HepG2 (cell line): ENCODE measurements around the gene FAM83E. TPM values are rescaled to one million over a fixed set of nuclear protein-coding genes. Genes with fewer than 3 reads are reported as not detected.

Experiments used
- CBX2 ChIP-seq, 2 experiments: fragments of 200-600 bp in 1 of 2; sonication (generic); formaldehyde crosslinking in 1 of 2; IDR thresholded peaks; 2 replicates each; pipeline versions ENCODE4 v1.7.0 to v1.8.1; 2018 to 2022; ENCODE audit warnings: low read depth in 2 of 2, low read length in 1 of 2, mild to moderate bottlenecking in 1 of 2, missing genetic modification reagents in 1 of 2
- CENPX ChIP-seq: sonication (generic); formaldehyde crosslinking; IDR thresholded peaks from 2 replicates; pipeline ENCODE4 v1.9.0; 2021; ENCODE audit warnings: mild to moderate bottlenecking, missing genetic modification reagents, moderate library complexity
- E2F1 ChIP-seq: sonication (generic); formaldehyde crosslinking; IDR thresholded peaks from 2 replicates; pipeline ENCODE4 v1.5.0; 2020; ENCODE audit warnings: missing genetic modification reagents
- ELF1 ChIP-seq: sonication (generic); formaldehyde crosslinking; IDR thresholded peaks from 2 replicates; pipeline ENCODE4 v1.4.0; 2020; ENCODE audit warnings: missing genetic modification reagents
- FOXJ3 ChIP-seq: sonication (generic); formaldehyde crosslinking; IDR thresholded peaks from 2 replicates; pipeline ENCODE4 v1.4.0; 2020; ENCODE audit warnings: missing genetic modification reagents, mild to moderate bottlenecking, borderline replicate concordance
- HNRNPUL1 ChIP-seq: fragments of 200-400 bp; formaldehyde crosslinking; IDR thresholded peaks from 2 replicates; pipeline ENCODE4 v1.6.1; 2017; ENCODE audit warnings: low read depth, mild to moderate bottlenecking, low read length, moderate library complexity
- KDM4B ChIP-seq: sonication (generic); formaldehyde crosslinking; IDR thresholded peaks from 2 replicates; pipeline ENCODE4 v1.4.0; 2020; ENCODE audit warnings: missing genetic modification reagents
- KMT2B ChIP-seq: IDR thresholded peaks from 2 replicates; pipeline ENCODE4 v1.6.1; 2016; ENCODE audit warnings: missing genetic modification reagents, missing compliant biosample characterization
- MAFG ChIP-seq: sonication (generic); formaldehyde crosslinking; IDR thresholded peaks from 2 replicates; pipeline ENCODE4 v1.5.1; 2020; ENCODE audit warnings: mild to moderate bottlenecking, missing genetic modification reagents
- NFIC ChIP-seq: IDR thresholded peaks from 2 replicates; pipeline ENCODE4 v1.6.1; 2012; ENCODE audit warnings: mild to moderate bottlenecking, low read length, inconsistent platforms
- PAF1 ChIP-seq: IDR thresholded peaks from 2 replicates; pipeline ENCODE4 v1.6.1; 2016; ENCODE audit warnings: missing genetic modification reagents, missing compliant biosample characterization
- PHF5A ChIP-seq: IDR thresholded peaks from one replicate; pipeline ENCODE4 v1.6.1; 2018; ENCODE audit warnings: low read depth, missing genetic modification reagents; ENCODE audit not compliant: unreplicated experiment
- POLR2A ChIP-seq, 2 experiments: IDR thresholded peaks; 2 replicates each; pipeline ENCODE4 v1.6.1; 2011; ENCODE audit warnings: low read depth in 2 of 2, low read length in 2 of 2, mild to moderate bottlenecking in 1 of 2, moderate library complexity in 1 of 2; ENCODE audit not compliant: insufficient read depth in 1 of 2
- SKIL ChIP-seq: sonication (generic); formaldehyde crosslinking; IDR thresholded peaks from 2 replicates; pipeline ENCODE4 v1.8.0; 2022; ENCODE audit warnings: missing genetic modification reagents, mild to moderate bottlenecking, moderate library complexity, borderline replicate concordance
- SP5 ChIP-seq: IDR thresholded peaks from 2 replicates; pipeline ENCODE4 v1.6.1; 2016; ENCODE audit warnings: low read depth, borderline replicate concordance
- ZBTB46 ChIP-seq: sonication (generic); formaldehyde crosslinking; IDR thresholded peaks from 2 replicates; pipeline ENCODE4 v1.4.0; 2020; ENCODE audit warnings: mild to moderate bottlenecking, missing genetic modification reagents, borderline replicate concordance
- ZNF34 ChIP-seq: sonication (generic); formaldehyde crosslinking; IDR thresholded peaks from 2 replicates; pipeline ENCODE4 v1.4.0; 2020; ENCODE audit warnings: mild to moderate bottlenecking, missing genetic modification reagents, borderline replicate concordance
- ZNF484 ChIP-seq: sonication (generic); formaldehyde crosslinking; IDR thresholded peaks from 2 replicates; pipeline ENCODE4 v1.5.1; 2020; ENCODE audit warnings: mild to moderate bottlenecking, low read depth, missing genetic modification reagents, borderline replicate concordance
- ZNF777 ChIP-seq: sonication (generic); formaldehyde crosslinking; IDR thresholded peaks from 2 replicates; pipeline ENCODE4 v1.4.0; 2020; ENCODE audit warnings: missing genetic modification reagents
- polyA plus RNA-seq, 8 experiments: library from polyadenylated mRNA; depleted of rRNA in 3 of 8; stranded (reverse) in 7 of 8; unstranded in 1 of 8; fragments of >200 nt; fragmentation: Illumina TruSeq in 4 of 8; extraction: Trizol in 4 of 8; gene quantifications; 2 replicates each; pipeline versions ENCODE4 v1.2.1 to v1.2.3, GENCODE V29; 2011 to 2016; ENCODE audit warnings: low read depth in 4 of 8, missing spikeins in 1 of 8, mixed read lengths in 1 of 8; ENCODE audit not compliant: insufficient read depth in 1 of 8
- total RNA-seq, 5 experiments: library from RNA; depleted of rRNA; stranded (reverse); fragments of >200 nt; fragmentation: Illumina TruSeq; extraction: Trizol; gene quantifications; 2 replicates each; pipeline ENCODE4 v1.2.3, GENCODE V29; 2016; ENCODE audit warnings: low read depth in 1 of 5

The FAM83E gene
- total and polyA plus RNA-seq, 2 of the 13 experiments (the other 11 are each of a cell fraction or from before 2014, with no cell fraction given): 0.18 to 0.60 TPM

GRCh38 chr19:48635263-48635965 is 20.5 kb upstream of the FAM83E start (continued):
- TF ChIP-seq SKIL (CRISPR knock-in tag) (no peak), PHF5A (CRISPR knock-in tag) (no peak), CENPX (no peak), ZNF777 (CRISPR knock-in tag) (peak; percentile 65), ZNF484 (CRISPR knock-in tag) (no peak), E2F1 (CRISPR knock-in tag) (no peak), SP5 (CRISPR knock-in tag) (0 out of 2 replicates have a peak, but pooled peaks have one; percentile 11), ELF1 (no peak), KDM4B (CRISPR knock-in tag) (no peak), ZNF34 (no peak), POLR2A (IDR thresholded peaks at IDR 0.05; ENCODE audit: insufficient read depth in 1 of 2, low read depth in 2 of 2, low read length in 2 of 2) (peak; percentile 59 to 85), HNRNPUL1 (no peak), CBX2 (IDR thresholded peaks at IDR 0.05; ENCODE audit: low read depth, low read length) (no peak), CBX2 (CRISPR knock-in tag; IDR thresholded peaks at IDR 0.05; ENCODE audit: low read depth) (no peak), MAFG (CRISPR knock-in tag) (no peak), KMT2B (CRISPR knock-in tag) (no peak), ZBTB46 (CRISPR knock-in tag) (no peak), NFIC (no peak), FOXJ3 (CRISPR knock-in tag) (no peak), PAF1 (CRISPR knock-in tag) (no peak)
- TF ChIP-seq, all 625 proteins: peak for 34
